HepG2 (cell line): ENCODE results near the gene ATP6V1G2. TPM values are rescaled to one million over a fixed set of nuclear protein-coding genes. Genes with fewer than 3 reads are reported as not detected.

ENCODE experiments used
- AHDC1 ChIP-seq: sonication (generic); formaldehyde crosslinking; IDR thresholded peaks from 2 replicates; pipeline ENCODE4 v1.5.1; 2020; ENCODE audit warnings: mild to moderate bottlenecking, missing genetic modification reagents, borderline replicate concordance
- CTCF ChIP-seq: sonication (generic); formaldehyde crosslinking; IDR thresholded peaks from 2 replicates; pipeline ENCODE4 v1.5.0; 2020; ENCODE audit warnings: mild to moderate bottlenecking, missing genetic modification reagents, moderate library complexity
- FOSL1 ChIP-seq: sonication (generic); formaldehyde crosslinking; IDR thresholded peaks from 2 replicates; pipeline ENCODE4 v1.9.0; 2021; ENCODE audit warnings: missing genetic modification reagents, borderline replicate concordance
- HNF1A ChIP-seq, 2 experiments: sonication (generic) in 1 of 2; formaldehyde crosslinking in 1 of 2; IDR thresholded peaks; 2 replicates each; pipeline versions ENCODE4 v1.4.0 to v1.6.1; 2016 to 2020; ENCODE audit warnings: borderline replicate concordance in 1 of 2, low read depth in 1 of 2, mild to moderate bottlenecking in 1 of 2, missing genetic modification reagents in 1 of 2
- MXD1 ChIP-seq: sonication (generic); formaldehyde crosslinking; IDR thresholded peaks from 2 replicates; pipeline ENCODE4 v1.4.0; 2020; ENCODE audit warnings: mild to moderate bottlenecking, missing genetic modification reagents
- NR2C2 ChIP-seq: sonication (generic); formaldehyde crosslinking; IDR thresholded peaks from 2 replicates; pipeline ENCODE4 v1.4.0; 2020; ENCODE audit warnings: missing genetic modification reagents, mild to moderate bottlenecking, moderate library complexity, borderline replicate concordance
- RCOR2 ChIP-seq: IDR thresholded peaks from 2 replicates; pipeline ENCODE4 v1.6.1; 2016; ENCODE audit warnings: missing biosample characterization, missing genetic modification reagents
- SMAD9 ChIP-seq: sonication (generic); formaldehyde crosslinking; IDR thresholded peaks from 2 replicates; pipeline ENCODE4 v1.5.1; 2020; ENCODE audit warnings: mild to moderate bottlenecking, missing genetic modification reagents
- TFE3 ChIP-seq: IDR thresholded peaks from 2 replicates; pipeline ENCODE4 v1.6.1; 2016
- ZKSCAN5 ChIP-seq: sonication (generic); formaldehyde crosslinking; IDR thresholded peaks from 2 replicates; pipeline ENCODE4 v1.5.1; 2020; ENCODE audit warnings: mild to moderate bottlenecking, missing genetic modification reagents
- ZNF543 ChIP-seq: sonication (generic); formaldehyde crosslinking; IDR thresholded peaks from 2 replicates; pipeline ENCODE4 v1.4.0; 2020; ENCODE audit warnings: mild to moderate bottlenecking, missing genetic modification reagents
- ZNF619 ChIP-seq: sonication (generic); formaldehyde crosslinking; IDR thresholded peaks from 2 replicates; pipeline ENCODE4 v1.4.0; 2020; ENCODE audit warnings: mild to moderate bottlenecking, missing genetic modification reagents
- ZNF652 ChIP-seq: IDR thresholded peaks from 2 replicates; pipeline ENCODE4 v1.6.1; 2016; ENCODE audit warnings: low read depth, borderline replicate concordance
- polyA plus RNA-seq, 8 experiments: library from polyadenylated mRNA; depleted of rRNA in 3 of 8; stranded (reverse) in 7 of 8; unstranded in 1 of 8; fragments of >200 nt; fragmentation: Illumina TruSeq in 4 of 8; extraction: Trizol in 4 of 8; gene quantifications; 2 replicates each; pipeline versions ENCODE4 v1.2.1 to v1.2.3, GENCODE V29; 2011 to 2016; ENCODE audit warnings: low read depth in 4 of 8, missing spikeins in 1 of 8, mixed read lengths in 1 of 8; ENCODE audit not compliant: insufficient read depth in 1 of 8
- total RNA-seq, 5 experiments: library from RNA; depleted of rRNA; stranded (reverse); fragments of >200 nt; fragmentation: Illumina TruSeq; extraction: Trizol; gene quantifications; 2 replicates each; pipeline ENCODE4 v1.2.3, GENCODE V29; 2016; ENCODE audit warnings: low read depth in 1 of 5

The ATP6V1G2 gene
- total and polyA plus RNA-seq, 2 of the 13 experiments (the other 11 are each of a cell fraction or from before 2014, with no cell fraction given) = 0.27 to 0.83 TPM

GRCh38 chr6:31541658-31542521 is 4.5 kb downstream of the ATP6V1G2 start, which contains the start of gene DDX39B (continued):
- TF ChIP-seq HNF1A (IDR thresholded peaks at IDR 0.05; ENCODE audit: low read depth) = 0 out of 2 replicates have a peak, but pooled peaks have one; percentile 36
- TF ChIP-seq HNF1A (CRISPR knock-in tag; IDR thresholded peaks at IDR 0.05; ENCODE audit: borderline replicate concordance) = no peak; the same call in 1 of the 2 replicates
- peak; percentile 62; the same call in 1 of the 2 replicates for TF ChIP-seq TFE3 (CRISPR knock-in tag)
- TF ChIP-seq ZNF619 = peak; percentile 80; the same call in 1 of the 2 replicates
- peak; percentile 47 for TF ChIP-seq MXD1 (CRISPR knock-in tag)
- peak; percentile 53; the same call in 1 of the 2 replicates for TF ChIP-seq RCOR2 (CRISPR knock-in tag)
- TF ChIP-seq ZNF543 = peak; percentile 58
- peak; percentile 88 for TF ChIP-seq ZKSCAN5 (CRISPR knock-in tag)
- TF ChIP-seq CTCF (CRISPR knock-in tag) = peak; percentile 39
- TF ChIP-seq NR2C2 = peak; percentile 76
- TF ChIP-seq ZNF652 = no peak; the same call in 1 of the 2 replicates
- TF ChIP-seq FOSL1 (CRISPR knock-in tag) = no peak
- TF ChIP-seq SMAD9 (CRISPR knock-in tag) = 0 out of 2 replicates have a peak, but pooled peaks have one; percentile 87
- TF ChIP-seq AHDC1 = peak; percentile 63; the same call in 1 of the 2 replicates
